Liver (tissue), 9 donors: ENCODE measurements around the gene SCN1B. TPM values are rescaled to one million over a fixed set of nuclear protein-coding genes. Genes with fewer than 3 reads are reported as not detected.
"Not testable (repeated sequence)": the region's sequence is repeated elsewhere in the genome, so short reads cannot be mapped to it uniquely, and the experiment has no call there.

Experiments used
- DNase-seq: peaks from one replicate; pipeline ENCODE4 v3.0.0-alpha.2; 2017; ENCODE audit warnings: low spot score
- H3K27ac ChIP-seq, 2 donors: one replicate each; pipeline ENCODE4 v1.7.0; 2013; ENCODE audit warnings: inconsistent platforms in 2 of 2, low read length in 2 of 2, control low read depth in 1 of 2, low read depth in 1 of 2, mild to moderate bottlenecking in 1 of 2
- H3K27me3 ChIP-seq, 4 donors: one replicate each; pipeline versions ENCODE4 v1.6.1 to v1.7.0; 2013; ENCODE audit warnings: low read length in 3 of 4, inconsistent platforms in 1 of 4, mild to moderate bottlenecking in 1 of 4, moderate library complexity in 1 of 4; ENCODE audit not compliant: control insufficient read depth in 4 of 4, insufficient read depth in 4 of 4
- H3K36me3 ChIP-seq, 4 donors: one replicate each; pipeline versions ENCODE4 v1.6.1 to v1.7.0; 2013; ENCODE audit warnings: low read length in 3 of 4, mild to moderate bottlenecking in 3 of 4, low read depth in 1 of 4, moderate library complexity in 1 of 4; ENCODE audit not compliant: control insufficient read depth in 4 of 4, insufficient read depth in 3 of 4
- H3K4me1 ChIP-seq, 4 donors: one replicate each; pipeline versions ENCODE4 v1.6.1 to v1.7.0; 2013; ENCODE audit warnings: low read length in 3 of 4, mild to moderate bottlenecking in 3 of 4, moderate library complexity in 1 of 4; ENCODE audit not compliant: control insufficient read depth in 4 of 4, insufficient read depth in 4 of 4
- H3K4me3 ChIP-seq, 3 donors: one replicate each; pipeline versions ENCODE4 v1.6.1 to v1.7.0; 2013; ENCODE audit warnings: low read length in 3 of 3, control low read depth in 1 of 3, low read depth in 1 of 3, mild to moderate bottlenecking in 1 of 3
- H3K9ac ChIP-seq, 2 donors: one replicate each; pipeline ENCODE4 v1.7.0; 2013; ENCODE audit warnings: low read length in 2 of 2, mild to moderate bottlenecking in 2 of 2, moderate library complexity in 2 of 2, control low read depth in 1 of 2, low read depth in 1 of 2
- H3K9me3 ChIP-seq, 4 donors: one replicate each; pipeline versions ENCODE4 v1.6.1 to v1.7.0; 2013; ENCODE audit warnings: low read length in 3 of 4; ENCODE audit not compliant: control insufficient read depth in 4 of 4
- EGR1 ChIP-seq, 2 donors: IDR thresholded peaks; 2 replicates each; pipeline ENCODE4 v1.6.1; 2016 to 2018; ENCODE audit warnings: antibody characterized with exemption in 2 of 2, low read depth in 2 of 2
- FOXA1 ChIP-seq: IDR thresholded peaks from 2 replicates; pipeline ENCODE4 v1.6.1; 2016; ENCODE audit warnings: antibody characterized with exemption
- FOXA2 ChIP-seq: IDR thresholded peaks from 2 replicates; pipeline ENCODE4 v1.6.1; 2016; ENCODE audit warnings: antibody characterized with exemption
- GABPA ChIP-seq, 2 donors: IDR thresholded peaks in 1 of 2; conservative IDR thresholded peaks in 1 of 2; 2 replicates each; pipeline ENCODE4 v1.6.1; 2016; ENCODE audit warnings: antibody characterized with exemption in 2 of 2, mild to moderate bottlenecking in 1 of 2, moderate library complexity in 1 of 2
- HNF4A ChIP-seq, 2 donors: conservative IDR thresholded peaks; 2 replicates each; pipeline ENCODE4 v1.6.1; 2016; ENCODE audit warnings: antibody characterized with exemption in 2 of 2, mild to moderate bottlenecking in 2 of 2
- JUND ChIP-seq, 2 donors: IDR thresholded peaks; 2 replicates each; pipeline ENCODE4 v1.6.1; 2016; ENCODE audit warnings: antibody characterized with exemption in 2 of 2
- NR2F2 ChIP-seq: IDR thresholded peaks from 2 replicates; pipeline ENCODE4 v1.6.1; 2016; ENCODE audit warnings: antibody characterized with exemption
- RAD21 ChIP-seq, 2 donors: IDR thresholded peaks; 2 replicates each; pipeline ENCODE4 v1.6.1; 2016; ENCODE audit warnings: antibody characterized with exemption in 2 of 2, mild to moderate bottlenecking in 2 of 2
- RXRA ChIP-seq, 2 donors: IDR thresholded peaks; 2 replicates each; pipeline ENCODE4 v1.6.1; 2017 to 2018; ENCODE audit warnings: antibody characterized with exemption in 2 of 2, mild to moderate bottlenecking in 1 of 2
- SP1 ChIP-seq: IDR thresholded peaks from 2 replicates; pipeline ENCODE4 v1.6.1; 2018; ENCODE audit warnings: antibody characterized with exemption, mild to moderate bottlenecking
- TAF1 ChIP-seq: conservative IDR thresholded peaks from 2 replicates; pipeline ENCODE4 v1.6.1; 2016; ENCODE audit warnings: antibody characterized with exemption, mild to moderate bottlenecking
- YY1 ChIP-seq: IDR thresholded peaks from 2 replicates; pipeline ENCODE4 v1.6.1; 2016; ENCODE audit warnings: antibody characterized with exemption, mild to moderate bottlenecking
- WGBS: extraction: QIAGEN DNeasy Blood & Tissue Kit; methylation state at CpG from one replicate; pipeline ENCODE4 v1.1.7; 2013; 5-methylcytosine and 5-hydroxymethylcytosine counted together
- polyA plus RNA-seq, 2 donors: library from polyadenylated mRNA; stranded (reverse) in 1 of 2; unstranded in 1 of 2; fragments of 200-250 nt in 1 of 2; fragments of >200 nt in 1 of 2; fragmentation: Nextera tagmentation in 1 of 2; extraction: Ambion mirVana in 1 of 2; gene quantifications; one replicate each; pipeline versions ENCODE4 v1.2.1 to v1.2.3, GENCODE V29; 2013 to 2015
- total RNA-seq, 2 donors: library from RNA; depleted of rRNA; stranded (reverse); fragments of >200 nt; gene quantifications; one replicate each; pipeline ENCODE4 v1.2.3, GENCODE V29; 2014
- TF ChIP-seq, protein P1 (sequence below): IDR thresholded peaks from 2 replicates; pipeline ENCODE4 v1.6.1; 2016; ENCODE audit warnings: antibody characterized with exemption
- TF ChIP-seq, protein P2 (sequence below): IDR thresholded peaks from 2 replicates; pipeline ENCODE4 v1.6.1; 2016; ENCODE audit warnings: antibody characterized with exemption, mild to moderate bottlenecking
- TF ChIP-seq, protein P3 (sequence below): fragments of 150-350 bp; IDR thresholded peaks from 2 replicates; pipeline ENCODE4 v1.5.1; 2017; ENCODE audit warnings: improper control_type of control experiment, low read depth, low read length; ENCODE audit not compliant: missing input control
- TF ChIP-seq, protein P4 (sequence below): IDR thresholded peaks from 2 replicates; pipeline ENCODE4 v1.6.1; 2016; ENCODE audit warnings: antibody characterized with exemption
- TF ChIP-seq, protein P5 (sequence below): IDR thresholded peaks from 2 replicates; pipeline ENCODE4 v1.6.1; 2016; ENCODE audit warnings: antibody characterized with exemption
- donor health status: healthy.
- donor health status: healthy.
- donor health status: healthy.
- donor health status: healthy.
- donor health status: healthy.

SCN1B gene
- total and polyA plus RNA-seq, 4 donors: 1.6 to 5.8 (median 3.4) TPM

DNA sequence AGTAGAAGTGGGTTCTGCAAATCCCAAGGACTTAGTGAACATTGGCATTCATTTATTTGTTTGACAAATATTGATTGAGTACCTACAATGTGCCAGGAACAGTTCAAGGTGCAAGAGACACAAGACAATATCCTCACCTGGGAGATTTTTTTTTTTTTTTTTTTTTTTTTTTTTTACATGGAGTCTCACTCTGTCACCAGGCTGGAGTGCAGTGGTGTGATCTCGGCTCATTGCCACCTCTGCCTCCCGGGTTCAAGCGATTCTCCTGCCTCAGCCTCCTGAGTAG lies 1.7 kb upstream of the SCN1B start:
- H3K4me3 ChIP-seq, H3K27ac ChIP-seq, H3K4me1 ChIP-seq, H3K9me3 ChIP-seq, H3K9ac ChIP-seq, DNase-seq, H3K27me3 ChIP-seq: not testable (repeated sequence)
- WGBS: 86% methylated on average over 3 of the region's 3 CpGs
- H3K36me3 ChIP-seq: peaks cover 0 to 20% (median under 1%) of the 10 kb centered on the region in 4 donors

DNA sequence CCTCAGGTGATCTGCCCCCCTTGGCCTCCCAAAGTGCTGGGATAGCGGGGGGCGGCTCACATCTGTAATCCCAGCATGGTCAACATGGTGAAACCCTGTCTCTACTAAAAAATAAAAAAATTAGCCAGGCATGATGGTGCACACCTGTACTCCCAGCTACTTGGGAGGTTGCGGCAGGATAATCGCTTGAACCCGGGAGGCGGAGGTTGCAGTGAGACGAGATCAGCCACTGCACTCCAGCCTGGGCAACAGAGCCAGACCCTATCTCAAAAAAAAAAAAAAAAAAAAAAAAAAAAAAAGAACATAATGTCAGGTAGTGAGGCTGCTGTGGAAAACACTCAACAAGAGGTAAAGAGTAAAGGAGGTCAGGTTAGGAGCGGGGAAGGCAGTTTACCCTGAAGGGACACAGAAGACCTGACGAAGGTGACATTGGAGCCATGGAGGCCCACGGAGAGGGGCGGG lies 964 bp upstream of the SCN1B start:
- peaks cover 0 to 16% (median under 1%) of the 10 kb centered on the region in 4 donors for H3K36me3 ChIP-seq
- WGBS: 80% methylated on average over 11 of the region's 11 CpGs
- H3K9ac ChIP-seq, H3K4me3 ChIP-seq, DNase-seq, H3K27ac ChIP-seq, H3K4me1 ChIP-seq, H3K9me3 ChIP-seq, H3K27me3 ChIP-seq: not testable (repeated sequence)

DNA sequence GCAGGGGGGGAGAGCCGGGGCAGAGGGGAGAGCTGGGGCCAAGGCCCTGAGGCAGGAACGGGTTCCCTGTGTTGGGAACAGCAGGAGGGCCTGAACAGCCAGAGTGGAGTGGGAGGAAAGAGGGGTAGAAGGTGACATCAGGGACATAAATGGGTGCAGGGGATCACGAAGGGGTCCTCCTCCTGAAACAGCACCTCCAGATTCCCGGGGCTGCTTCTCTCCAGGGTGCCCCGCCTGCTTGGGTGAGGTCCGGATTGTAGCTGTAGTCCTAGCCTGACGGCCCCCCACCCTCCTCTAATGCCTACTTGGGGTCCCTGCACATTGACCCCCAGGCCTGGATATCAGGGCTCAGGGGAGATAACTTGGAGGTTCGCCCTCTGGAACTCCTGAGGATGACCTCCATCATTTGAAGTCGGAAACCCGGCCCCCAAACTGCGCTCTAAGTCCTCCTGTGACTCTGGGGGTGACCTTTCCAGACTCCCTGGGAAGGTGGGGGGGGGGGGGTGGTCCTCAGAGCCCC lies 473 bp upstream of the SCN1B start:
- peaks cover 0 to 15% (median under 1%) of the 10 kb centered on the region in 4 donors for H3K36me3 ChIP-seq
- TF ChIP-seq TAF1 (no peak), RXRA (IDR thresholded peaks at IDR 0.05) (no peak), YY1 (no peak), SP1 (no peak), FOXA2 (no peak), FOXA1 (no peak), EGR1 (IDR thresholded peaks at IDR 0.05; ENCODE audit: low read depth in 2 of 2) (no peak), HNF4A (conservative IDR thresholded peaks at IDR 0.05) (no peak), NR2F2 (no peak), GABPA (IDR thresholded peaks at IDR 0.05 in 1 of 2, conservative IDR thresholded peaks at IDR 0.05 in 1 of 2) (no peak), JUND (IDR thresholded peaks at IDR 0.05) (no peak), RAD21 (IDR thresholded peaks at IDR 0.05) (no peak)
- TF ChIP-seq, protein P1, sequence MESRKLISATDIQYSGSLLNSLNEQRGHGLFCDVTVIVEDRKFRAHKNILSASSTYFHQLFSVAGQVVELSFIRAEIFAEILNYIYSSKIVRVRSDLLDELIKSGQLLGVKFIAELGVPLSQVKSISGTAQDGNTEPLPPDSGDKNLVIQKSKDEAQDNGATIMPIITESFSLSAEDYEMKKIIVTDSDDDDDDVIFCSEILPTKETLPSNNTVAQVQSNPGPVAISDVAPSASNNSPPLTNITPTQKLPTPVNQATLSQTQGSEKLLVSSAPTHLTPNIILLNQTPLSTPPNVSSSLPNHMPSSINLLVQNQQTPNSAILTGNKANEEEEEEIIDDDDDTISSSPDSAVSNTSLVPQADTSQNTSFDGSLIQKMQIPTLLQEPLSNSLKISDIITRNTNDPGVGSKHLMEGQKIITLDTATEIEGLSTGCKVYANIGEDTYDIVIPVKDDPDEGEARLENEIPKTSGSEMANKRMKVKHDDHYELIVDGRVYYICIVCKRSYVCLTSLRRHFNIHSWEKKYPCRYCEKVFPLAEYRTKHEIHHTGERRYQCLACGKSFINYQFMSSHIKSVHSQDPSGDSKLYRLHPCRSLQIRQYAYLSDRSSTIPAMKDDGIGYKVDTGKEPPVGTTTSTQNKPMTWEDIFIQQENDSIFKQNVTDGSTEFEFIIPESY: no peak
- TF ChIP-seq, protein P2, sequence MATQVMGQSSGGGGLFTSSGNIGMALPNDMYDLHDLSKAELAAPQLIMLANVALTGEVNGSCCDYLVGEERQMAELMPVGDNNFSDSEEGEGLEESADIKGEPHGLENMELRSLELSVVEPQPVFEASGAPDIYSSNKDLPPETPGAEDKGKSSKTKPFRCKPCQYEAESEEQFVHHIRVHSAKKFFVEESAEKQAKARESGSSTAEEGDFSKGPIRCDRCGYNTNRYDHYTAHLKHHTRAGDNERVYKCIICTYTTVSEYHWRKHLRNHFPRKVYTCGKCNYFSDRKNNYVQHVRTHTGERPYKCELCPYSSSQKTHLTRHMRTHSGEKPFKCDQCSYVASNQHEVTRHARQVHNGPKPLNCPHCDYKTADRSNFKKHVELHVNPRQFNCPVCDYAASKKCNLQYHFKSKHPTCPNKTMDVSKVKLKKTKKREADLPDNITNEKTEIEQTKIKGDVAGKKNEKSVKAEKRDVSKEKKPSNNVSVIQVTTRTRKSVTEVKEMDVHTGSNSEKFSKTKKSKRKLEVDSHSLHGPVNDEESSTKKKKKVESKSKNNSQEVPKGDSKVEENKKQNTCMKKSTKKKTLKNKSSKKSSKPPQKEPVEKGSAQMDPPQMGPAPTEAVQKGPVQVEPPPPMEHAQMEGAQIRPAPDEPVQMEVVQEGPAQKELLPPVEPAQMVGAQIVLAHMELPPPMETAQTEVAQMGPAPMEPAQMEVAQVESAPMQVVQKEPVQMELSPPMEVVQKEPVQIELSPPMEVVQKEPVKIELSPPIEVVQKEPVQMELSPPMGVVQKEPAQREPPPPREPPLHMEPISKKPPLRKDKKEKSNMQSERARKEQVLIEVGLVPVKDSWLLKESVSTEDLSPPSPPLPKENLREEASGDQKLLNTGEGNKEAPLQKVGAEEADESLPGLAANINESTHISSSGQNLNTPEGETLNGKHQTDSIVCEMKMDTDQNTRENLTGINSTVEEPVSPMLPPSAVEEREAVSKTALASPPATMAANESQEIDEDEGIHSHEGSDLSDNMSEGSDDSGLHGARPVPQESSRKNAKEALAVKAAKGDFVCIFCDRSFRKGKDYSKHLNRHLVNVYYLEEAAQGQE: no peak
- TF ChIP-seq, protein P3, sequence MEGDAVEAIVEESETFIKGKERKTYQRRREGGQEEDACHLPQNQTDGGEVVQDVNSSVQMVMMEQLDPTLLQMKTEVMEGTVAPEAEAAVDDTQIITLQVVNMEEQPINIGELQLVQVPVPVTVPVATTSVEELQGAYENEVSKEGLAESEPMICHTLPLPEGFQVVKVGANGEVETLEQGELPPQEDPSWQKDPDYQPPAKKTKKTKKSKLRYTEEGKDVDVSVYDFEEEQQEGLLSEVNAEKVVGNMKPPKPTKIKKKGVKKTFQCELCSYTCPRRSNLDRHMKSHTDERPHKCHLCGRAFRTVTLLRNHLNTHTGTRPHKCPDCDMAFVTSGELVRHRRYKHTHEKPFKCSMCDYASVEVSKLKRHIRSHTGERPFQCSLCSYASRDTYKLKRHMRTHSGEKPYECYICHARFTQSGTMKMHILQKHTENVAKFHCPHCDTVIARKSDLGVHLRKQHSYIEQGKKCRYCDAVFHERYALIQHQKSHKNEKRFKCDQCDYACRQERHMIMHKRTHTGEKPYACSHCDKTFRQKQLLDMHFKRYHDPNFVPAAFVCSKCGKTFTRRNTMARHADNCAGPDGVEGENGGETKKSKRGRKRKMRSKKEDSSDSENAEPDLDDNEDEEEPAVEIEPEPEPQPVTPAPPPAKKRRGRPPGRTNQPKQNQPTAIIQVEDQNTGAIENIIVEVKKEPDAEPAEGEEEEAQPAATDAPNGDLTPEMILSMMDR: no peak
- TF ChIP-seq, protein P4, sequence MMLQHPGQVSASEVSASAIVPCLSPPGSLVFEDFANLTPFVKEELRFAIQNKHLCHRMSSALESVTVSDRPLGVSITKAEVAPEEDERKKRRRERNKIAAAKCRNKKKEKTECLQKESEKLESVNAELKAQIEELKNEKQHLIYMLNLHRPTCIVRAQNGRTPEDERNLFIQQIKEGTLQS: no peak
- TF ChIP-seq, protein P5, sequence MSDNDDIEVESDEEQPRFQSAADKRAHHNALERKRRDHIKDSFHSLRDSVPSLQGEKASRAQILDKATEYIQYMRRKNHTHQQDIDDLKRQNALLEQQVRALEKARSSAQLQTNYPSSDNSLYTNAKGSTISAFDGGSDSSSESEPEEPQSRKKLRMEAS: no peak
- DNase-seq: no peak
- H3K4me3 ChIP-seq: peak overlapping the region in 1 of 3 donors; percentile 70
- no peaks in the 10 kb centered on the region for H3K9me3 ChIP-seq
- WGBS: 41% methylated on average over 11 of the region's 11 CpGs
- H3K27ac ChIP-seq: no peak overlapping the region
- no peak overlapping the region for H3K9ac ChIP-seq
- H3K27me3 ChIP-seq: no peaks in the 10 kb centered on the region
- peaks cover 3 to 9% (median 6%) of the 10 kb centered on the region in 4 donors for H3K4me1 ChIP-seq
